IPS-NIHi7 (cell line): ENCODE measurements around the gene SMIM35.
"Not testable (repeated sequence)": the region's sequence is repeated elsewhere in the genome, so short reads cannot be mapped to it uniquely, and the experiment has no call there.

ENCODE experiments used
- DNase-seq: peaks from one replicate; pipeline ENCODE4 v3.0.0; 2012; ENCODE audit warnings: mixed read lengths; ENCODE audit errors: extremely low spot score

Gene SMIM35

GRCh38 chr11:118080296-118080695 lies 6.5 kb downstream of the SMIM35 start:
- no peak for DNase-seq

GRCh38 chr11:118079491-118079890 lies 7.3 kb downstream of the SMIM35 start:
- no peak for DNase-seq

GRCh38 chr11:118078911-118079411 lies 7.8 kb downstream of the SMIM35 start:
- no peak for DNase-seq

- DNase-seq: peak; percentile 46
Measured at GRCh38 chr11:118076754-118077281, 9.9 kb downstream of the SMIM35 start, which contains the start of gene TMPRSS4. TSS of gene TMPRSS4 (plus strand) at chr11:118077078. CDS start at chr11:118077303, 225 bp downstream.

- no peak for DNase-seq
Measured at GRCh38 chr11:118074785-118075184, 12.0 kb downstream of the SMIM35 start.

- DNase-seq: no peak
Measured at GRCh38 chr11:118074091-118074685, 12.6 kb downstream of the SMIM35 start.

- no peak for DNase-seq
Measured at GRCh38 chr11:118073554-118073953, 13.2 kb downstream of the SMIM35 start.

GRCh38 chr11:118071416-118072030 lies 15.2 kb downstream of the SMIM35 start:
- peak; percentile 30 for DNase-seq

- DNase-seq: no peak
Measured at GRCh38 chr11:118068945-118069612, 17.7 kb downstream of the SMIM35 start.

GRCh38 chr11:118068206-118068944 lies 18.4 kb downstream of the SMIM35 start:
- peak; percentile 77 for DNase-seq

GRCh38 chr11:118067006-118067405 lies 19.8 kb downstream of the SMIM35 start:
- no peak for DNase-seq

GRCh38 chr11:118065384-118065783 lies 21.4 kb downstream of the SMIM35 start:
- no peak for DNase-seq

- DNase-seq: no peak
Measured at GRCh38 chr11:118064956-118065355, 21.8 kb downstream of the SMIM35 start.

GRCh38 chr11:118062631-118063030 lies 24.1 kb downstream of the SMIM35 start:
- not testable (repeated sequence) for DNase-seq

GRCh38 chr11:118062181-118062580 lies 24.6 kb downstream of the SMIM35 start:
- DNase-seq: not testable (repeated sequence)

- DNase-seq: no peak
Measured at GRCh38 chr11:118061586-118062125, 25.1 kb downstream of the SMIM35 start.

GRCh38 chr11:118060869-118061268 lies 25.9 kb downstream of the SMIM35 start:
- DNase-seq: no peak

GRCh38 chr11:118060081-118060661 lies 26.6 kb downstream of the SMIM35 start:
- no peak for DNase-seq

- DNase-seq: no peak
Measured at GRCh38 chr11:118059246-118059940, 27.4 kb downstream of the SMIM35 start.
